ENCODE data around the gene PLAAT2. TPM values are rescaled to one million over a fixed set of nuclear protein-coding genes. Genes with fewer than 3 reads are reported as not detected.

The PLAAT2 gene
- total and polyA plus RNA-seq, 11 donors: 0.11 to 3.8 (median 0.42) TPM; not detected in 7

- Histone ChIP-seq H3K4me3 (no peak overlapping the region), H3K36me3 (no peaks in the 10 kb centered on the region), H3K27me3 (no peaks in the 10 kb centered on the region), H3K27ac (peak overlapping the region in 1 of 12 donors; percentile 6), H3K4me1 (peaks cover 0 to 13% (median 0%) of the 10 kb centered on the region in 12 donors), H3K9me3 (no peaks in the 10 kb centered on the region)
- 64 to 74% (median 68%) methylated on average over 7 of the region's 7 CpGs for whole genome bisulfite sequencing, 4 donors
- TF ChIP-seq, protein P1, sequence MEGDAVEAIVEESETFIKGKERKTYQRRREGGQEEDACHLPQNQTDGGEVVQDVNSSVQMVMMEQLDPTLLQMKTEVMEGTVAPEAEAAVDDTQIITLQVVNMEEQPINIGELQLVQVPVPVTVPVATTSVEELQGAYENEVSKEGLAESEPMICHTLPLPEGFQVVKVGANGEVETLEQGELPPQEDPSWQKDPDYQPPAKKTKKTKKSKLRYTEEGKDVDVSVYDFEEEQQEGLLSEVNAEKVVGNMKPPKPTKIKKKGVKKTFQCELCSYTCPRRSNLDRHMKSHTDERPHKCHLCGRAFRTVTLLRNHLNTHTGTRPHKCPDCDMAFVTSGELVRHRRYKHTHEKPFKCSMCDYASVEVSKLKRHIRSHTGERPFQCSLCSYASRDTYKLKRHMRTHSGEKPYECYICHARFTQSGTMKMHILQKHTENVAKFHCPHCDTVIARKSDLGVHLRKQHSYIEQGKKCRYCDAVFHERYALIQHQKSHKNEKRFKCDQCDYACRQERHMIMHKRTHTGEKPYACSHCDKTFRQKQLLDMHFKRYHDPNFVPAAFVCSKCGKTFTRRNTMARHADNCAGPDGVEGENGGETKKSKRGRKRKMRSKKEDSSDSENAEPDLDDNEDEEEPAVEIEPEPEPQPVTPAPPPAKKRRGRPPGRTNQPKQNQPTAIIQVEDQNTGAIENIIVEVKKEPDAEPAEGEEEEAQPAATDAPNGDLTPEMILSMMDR (IDR thresholded peaks at IDR 0.05): no peak
- TF ChIP-seq POLR2A (IDR thresholded peaks at IDR 0.05): no peak
- peak in 4 of 5 donors; percentile 20 to 60 (median 55) for DNase-seq
- peak; percentile 29 to 78 (median 67) for ATAC-seq
- intact Hi-C loops (cut with DNase I): no loop called here
Measured at GRCh38 chr11:63560506-63561180, 2.5 kb downstream of the PLAAT2 start.

DNA sequence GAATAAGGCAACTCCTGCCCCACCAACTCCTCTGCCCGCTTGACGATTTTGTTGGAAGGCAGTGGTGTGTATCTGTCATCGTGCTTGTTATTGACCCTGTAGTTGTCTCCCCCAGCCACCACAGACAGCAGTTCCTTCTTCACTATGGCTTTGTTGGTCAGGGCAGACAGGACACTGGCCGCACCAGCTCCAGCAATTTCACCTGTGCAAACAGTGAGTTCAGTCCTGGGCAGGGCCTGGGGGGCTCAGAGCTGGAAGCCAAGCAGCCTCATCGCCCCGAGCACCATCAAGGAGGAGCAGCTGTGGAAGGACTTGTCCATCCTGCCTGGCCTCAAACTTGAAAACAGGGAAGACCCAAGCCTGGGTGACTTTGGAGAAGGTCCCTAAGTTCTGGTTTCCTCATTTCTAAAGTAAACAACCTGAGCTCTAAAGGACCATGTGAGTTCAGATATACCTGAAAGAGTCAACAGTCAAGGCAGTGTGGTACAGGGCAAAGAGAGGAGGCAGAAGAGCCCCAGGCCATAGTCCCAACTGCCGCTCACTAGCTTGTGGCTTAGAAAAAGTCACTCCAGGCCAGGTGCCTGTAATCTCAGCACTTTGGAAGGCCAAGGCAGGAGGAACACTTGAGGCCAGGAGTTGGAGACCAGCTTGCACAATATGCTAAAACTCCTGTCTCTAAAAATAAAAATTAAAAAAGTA, 4.6 kb downstream of the PLAAT2 start:
- H3K4me3 ChIP-seq: no peak overlapping the region
- no peaks in the 10 kb centered on the region for H3K9me3 ChIP-seq
- H3K4me1 ChIP-seq: peaks cover 0 to 25% (median 0%) of the 10 kb centered on the region in 12 donors
- DNase-seq (no peak), ATAC-seq (no peak)
- intact Hi-C loops (cut with DNase I): no loop called here
- 94 to 100% (median 95%) methylated on average over 6 to 7 of the region's 7 CpGs for WGBS, 4 donors
- no peak for TF ChIP-seq POLR2A (IDR thresholded peaks at IDR 0.05)
- TF ChIP-seq, protein P1 (IDR thresholded peaks at IDR 0.05): no peak
- no peak overlapping the region for H3K27ac ChIP-seq
- no peaks in the 10 kb centered on the region for H3K36me3 ChIP-seq
- H3K27me3 ChIP-seq: no peaks in the 10 kb centered on the region

DNA sequence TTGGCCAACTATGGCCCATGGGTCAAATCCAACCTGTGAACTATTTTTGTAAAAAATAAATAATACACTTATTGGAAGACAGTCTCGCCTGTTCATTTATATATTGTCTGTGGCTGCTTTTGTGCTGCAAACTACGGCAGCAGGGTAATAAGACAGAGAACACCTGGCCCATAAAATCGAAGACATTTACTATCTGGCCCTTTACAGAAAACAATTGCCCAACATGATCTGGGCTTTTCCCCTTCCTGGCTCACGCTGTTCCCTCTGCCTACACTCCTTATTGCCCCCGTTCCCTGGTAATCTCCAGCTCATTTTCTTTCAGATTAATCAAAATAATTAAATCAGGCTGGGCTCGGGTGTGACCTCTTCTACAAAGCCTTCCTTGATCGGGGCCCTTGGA, 5.6 kb downstream of the PLAAT2 start:
- DNase-seq (no peak), ATAC-seq (no peak)
- Histone ChIP-seq H3K9me3 (no peaks in the 10 kb centered on the region), H3K27ac (no peak overlapping the region), H3K4me3 (no peak overlapping the region), H3K27me3 (no peaks in the 10 kb centered on the region), H3K4me1 (peaks cover 0 to 31% (median 0%) of the 10 kb centered on the region in 12 donors), H3K36me3 (no peaks in the 10 kb centered on the region)
- no peak for TF ChIP-seq POLR2A (IDR thresholded peaks at IDR 0.05)
- TF ChIP-seq, protein P1 (IDR thresholded peaks at IDR 0.05): no peak
- WGBS, 4 donors: 72 to 81% (median 80%) methylated on average over 7 of the region's 7 CpGs
- intact Hi-C loops (cut with DNase I): no loop called here

DNA sequence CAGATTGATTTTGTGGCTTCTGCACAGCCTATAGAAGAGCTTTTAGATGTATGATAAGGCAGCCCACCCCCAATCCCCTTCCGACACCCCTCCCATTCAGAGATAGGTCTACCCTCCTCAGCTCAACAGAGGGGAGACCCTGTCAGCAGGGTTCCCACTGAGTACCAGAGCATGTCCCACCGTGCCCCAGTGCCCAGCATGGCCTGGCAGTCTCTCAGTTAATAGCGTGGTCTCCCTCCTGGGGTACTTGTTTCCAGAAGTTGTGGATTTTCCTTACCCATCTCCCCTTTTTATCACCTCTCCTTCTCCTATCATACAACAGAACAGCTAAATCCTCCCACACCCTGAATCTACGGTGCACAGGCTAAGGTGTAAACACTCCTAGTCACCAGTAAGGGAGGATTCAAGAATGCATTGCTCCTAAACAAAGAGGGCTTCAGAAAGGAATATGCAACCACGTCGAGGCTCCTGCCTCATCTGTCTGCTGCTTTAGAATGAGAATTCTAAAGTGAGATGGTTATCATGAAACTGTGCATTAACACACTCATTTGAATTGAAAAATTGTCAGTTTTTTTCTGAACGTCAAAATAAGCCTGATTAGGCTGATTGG, 6.7 kb downstream of the PLAAT2 start:
- Histone ChIP-seq H3K9me3 (no peaks in the 10 kb centered on the region), H3K4me3 (no peak overlapping the region), H3K36me3 (no peaks in the 10 kb centered on the region), H3K4me1 (peaks cover 0 to 31% (median 0%) of the 10 kb centered on the region in 12 donors), H3K27me3 (no peaks in the 10 kb centered on the region), H3K27ac (no peak overlapping the region)
- WGBS, 4 donors: 66 to 79% (median 72%) methylated on average over 7 of the region's 7 CpGs
- DNase-seq: no peak
- no peak for ATAC-seq
- intact Hi-C loops (cut with DNase I): no loop called here
- no peak for TF ChIP-seq POLR2A (IDR thresholded peaks at IDR 0.05)
- TF ChIP-seq, protein P1 (IDR thresholded peaks at IDR 0.05): no peak
